ENCODE measurements around the gene TENM4. TPM values are rescaled to one million over a fixed set of nuclear protein-coding genes. Genes with fewer than 3 reads are reported as not detected.

TENM4 gene
- total RNA-seq, 1 donor from 2014 or later = 2.4 TPM

- no peak for DNase-seq (ENCODE audit: low spot score)
Measured at GRCh38 chr11:79296141-79296540, 144.7 kb downstream of the TENM4 start.

GRCh38 chr11:79294845-79295731 lies 145.7 kb downstream of the TENM4 start:
- DNase-seq (ENCODE audit: low spot score) = no peak

- DNase-seq (ENCODE audit: low spot score) = no peak
Measured at GRCh38 chr11:79291948-79292347, 148.9 kb downstream of the TENM4 start.

GRCh38 chr11:79290761-79291160 lies 150.1 kb downstream of the TENM4 start:
- no peak for DNase-seq (ENCODE audit: low spot score)

GRCh38 chr11:79287952-79288351 lies 152.9 kb downstream of the TENM4 start:
- no peak for DNase-seq (ENCODE audit: low spot score)

- DNase-seq (ENCODE audit: low spot score) = no peak
Measured at GRCh38 chr11:79285756-79286155, 155.1 kb downstream of the TENM4 start.

GRCh38 chr11:79276736-79277325 lies 164.0 kb downstream of the TENM4 start:
- DNase-seq (ENCODE audit: low spot score) = no peak

GRCh38 chr11:79274636-79275331 lies 166.0 kb downstream of the TENM4 start:
- no peak for DNase-seq (ENCODE audit: low spot score)

- no peak for DNase-seq (ENCODE audit: low spot score)
Measured at GRCh38 chr11:79273781-79274180, 167.0 kb downstream of the TENM4 start.

- no peak for DNase-seq (ENCODE audit: low spot score)
Measured at GRCh38 chr11:79269611-79270307, 171.1 kb downstream of the TENM4 start.

- DNase-seq (ENCODE audit: low spot score) = no peak
Measured at GRCh38 chr11:79266396-79266795, 174.4 kb downstream of the TENM4 start.

- DNase-seq (ENCODE audit: low spot score) = no peak
Measured at GRCh38 chr11:79265756-79266322, 175.0 kb downstream of the TENM4 start.

GRCh38 chr11:79264284-79264683 lies 176.5 kb downstream of the TENM4 start:
- DNase-seq (ENCODE audit: low spot score) = no peak

GRCh38 chr11:79263001-79263400 lies 177.8 kb downstream of the TENM4 start:
- no peak for DNase-seq (ENCODE audit: low spot score)

- no peak for DNase-seq (ENCODE audit: low spot score)
Measured at GRCh38 chr11:79262221-79262620, 178.6 kb downstream of the TENM4 start.

GRCh38 chr11:79261684-79262083 lies 179.1 kb downstream of the TENM4 start:
- DNase-seq (ENCODE audit: low spot score) = no peak

- no peak for DNase-seq (ENCODE audit: low spot score)
Measured at GRCh38 chr11:79259800-79260199, 181.0 kb downstream of the TENM4 start.

GRCh38 chr11:79258576-79258975 lies 182.3 kb downstream of the TENM4 start:
- no peak for DNase-seq (ENCODE audit: low spot score)

GRCh38 chr11:79255965-79256364 lies 184.9 kb downstream of the TENM4 start:
- DNase-seq (ENCODE audit: low spot score) = no peak

- no peak for DNase-seq (ENCODE audit: low spot score)
Measured at GRCh38 chr11:79253280-79253679, 187.6 kb downstream of the TENM4 start.

GRCh38 chr11:79249295-79249993 lies 191.4 kb downstream of the TENM4 start:
- no peak for DNase-seq (ENCODE audit: low spot score)

All from ureter (tissue), 1 donor.